Activated CD8-positive, alpha-beta memory T cell treated with anti-CD3 and anti-CD28 coated beads for 36 hours (primary cell): ENCODE results near the gene EYA2. TPM values are rescaled to one million over a fixed set of nuclear protein-coding genes. Genes with fewer than 3 reads are reported as not detected.
"Not testable (repeated sequence)": the region's sequence is repeated elsewhere in the genome, so short reads cannot be mapped to it uniquely, and the experiment has no call there.

Source experiments
- CTCF ChIA-PET: fragments of 350-600 bp; sonication (Branson Sonifier 250); formaldehyde crosslinking; loops from one replicate; lab custom pipeline; 2021; ENCODE audit warnings: antibody characterized with exemption; lab: Charles Lee
- POLR2A ChIA-PET: fragments of 350-600 bp; sonication (Branson Sonifier 250); formaldehyde crosslinking; loops from one replicate; lab custom pipeline; 2021; ENCODE audit warnings: antibody characterized with exemption; lab: Charles Lee
- total RNA-seq, 2 experiments: library from RNA; stranded (reverse); gene quantifications; one replicate each; pipeline ENCODE4 v1.2.3, GENCODE V29; 2021

The EYA2 gene
- total RNA-seq, 2 experiments from 2014 or later = not detected

DNA sequence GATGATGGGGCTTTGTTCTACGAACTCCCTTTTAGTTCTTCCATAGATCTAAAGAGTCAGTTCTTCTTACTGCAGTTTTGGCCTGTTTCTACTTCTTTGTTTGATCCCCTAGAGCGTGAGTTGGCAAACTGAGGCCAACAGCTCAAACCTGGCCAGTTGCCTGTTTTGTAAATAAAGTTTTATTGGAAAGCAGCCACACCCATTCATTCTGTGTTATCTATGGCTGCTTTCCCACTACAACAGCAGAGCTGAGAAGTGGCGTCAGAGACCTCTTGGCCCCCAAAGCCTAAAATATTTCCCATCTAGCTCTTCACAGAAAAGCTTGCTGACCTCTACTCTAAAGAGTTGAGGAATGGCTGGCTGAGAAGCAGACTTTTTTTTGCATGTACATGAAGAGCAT lies 52.2 kb downstream of the EYA2 start:
- ChIA-PET CTCF (no interaction called here), POLR2A (no interaction called here)

GRCh38 chr20:46948081-46948480 lies 53.4 kb downstream of the EYA2 start:
- ChIA-PET POLR2A (no interaction called here), CTCF (no interaction called here)

GRCh38 chr20:46951405-46951804 lies 56.8 kb downstream of the EYA2 start:
- CTCF ChIA-PET = no interaction called here
- POLR2A ChIA-PET = no interaction called here

DNA sequence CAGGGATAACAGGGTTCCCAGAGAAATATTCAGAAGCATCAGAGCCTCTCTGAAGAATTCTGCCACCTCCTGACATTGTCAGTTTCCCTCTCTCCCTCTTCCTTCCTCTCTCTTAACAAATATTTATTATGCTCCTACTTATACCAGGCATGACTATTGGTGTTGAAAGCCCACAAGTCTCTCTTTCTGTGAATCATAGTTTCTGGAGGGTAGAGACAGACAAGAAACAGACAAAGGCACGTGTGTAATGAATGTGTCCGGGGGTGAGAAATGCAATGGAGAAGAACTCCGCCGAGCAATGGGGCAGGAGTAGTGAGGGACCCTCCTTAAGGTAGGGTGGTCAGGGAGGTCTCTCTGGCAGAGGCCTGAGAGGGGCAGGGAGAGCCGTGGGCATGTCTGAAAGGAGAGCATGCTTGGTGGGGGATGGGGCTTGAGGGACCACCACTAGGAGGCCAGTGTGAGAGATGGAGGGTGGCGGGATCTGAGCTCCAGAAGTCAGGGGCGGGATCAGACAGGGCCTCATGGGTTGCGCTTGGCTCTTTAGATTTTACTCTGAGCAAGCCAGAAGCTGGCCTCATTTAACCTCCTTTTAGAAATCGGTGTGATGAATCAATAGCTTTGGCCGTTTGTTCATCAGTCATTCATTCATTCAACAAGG lies 57.3 kb downstream of the EYA2 start:
- POLR2A ChIA-PET = no interaction called here
- CTCF ChIA-PET = no interaction called here

GRCh38 chr20:46953596-46953995 lies 59.0 kb downstream of the EYA2 start:
- ChIA-PET CTCF (no interaction called here), POLR2A (no interaction called here)

- ChIA-PET CTCF (no interaction called here), POLR2A (no interaction called here)
These were observed 59.9 kb downstream of the EYA2 start for GRCh38 chr20:46954490-46955038.

DNA sequence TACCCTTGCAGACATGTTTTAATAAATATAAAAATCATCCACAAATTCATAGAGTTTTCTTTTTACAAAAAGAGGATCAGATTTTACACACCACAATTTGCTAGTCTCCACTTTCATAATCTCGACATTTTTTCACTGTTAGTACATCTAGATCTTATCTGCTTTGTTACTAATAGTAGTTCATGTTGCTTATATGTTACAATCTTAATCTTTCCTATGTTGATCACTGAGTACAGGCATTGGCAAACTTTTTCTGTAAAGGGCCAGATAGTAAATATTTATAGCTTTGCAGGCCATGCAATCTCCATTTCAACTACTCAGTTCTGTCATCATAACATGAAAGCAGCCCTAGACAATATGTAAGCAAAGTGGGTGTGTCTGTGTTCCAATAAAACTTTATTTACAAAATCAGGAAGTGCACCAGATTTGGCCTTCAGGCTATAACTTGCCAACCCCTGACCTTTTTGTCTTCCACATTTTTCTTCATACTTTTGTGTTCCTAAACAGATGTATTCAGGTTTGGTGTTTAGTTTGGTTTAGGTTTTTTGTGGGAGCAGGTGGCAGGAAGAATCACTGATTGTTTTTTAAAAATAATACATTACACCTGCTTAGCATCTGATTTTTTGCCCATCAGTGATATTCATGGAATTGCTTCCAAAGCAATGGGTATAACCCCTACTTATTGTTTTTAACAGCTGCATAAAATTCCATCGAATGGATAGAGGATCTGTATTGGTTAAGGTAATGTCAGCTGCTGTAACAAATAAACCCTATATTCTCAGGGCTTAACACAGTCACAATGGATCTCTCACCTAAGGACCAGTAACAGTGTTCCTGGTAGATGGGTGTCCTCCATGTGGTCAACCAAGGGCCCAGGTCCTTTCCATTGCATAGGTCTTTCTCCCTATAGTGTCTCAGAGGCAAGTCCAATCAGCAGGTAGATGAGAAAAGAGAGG lies 61.2 kb downstream of the EYA2 start:
- ChIA-PET POLR2A (no interaction called here), CTCF (no interaction called here)

DNA sequence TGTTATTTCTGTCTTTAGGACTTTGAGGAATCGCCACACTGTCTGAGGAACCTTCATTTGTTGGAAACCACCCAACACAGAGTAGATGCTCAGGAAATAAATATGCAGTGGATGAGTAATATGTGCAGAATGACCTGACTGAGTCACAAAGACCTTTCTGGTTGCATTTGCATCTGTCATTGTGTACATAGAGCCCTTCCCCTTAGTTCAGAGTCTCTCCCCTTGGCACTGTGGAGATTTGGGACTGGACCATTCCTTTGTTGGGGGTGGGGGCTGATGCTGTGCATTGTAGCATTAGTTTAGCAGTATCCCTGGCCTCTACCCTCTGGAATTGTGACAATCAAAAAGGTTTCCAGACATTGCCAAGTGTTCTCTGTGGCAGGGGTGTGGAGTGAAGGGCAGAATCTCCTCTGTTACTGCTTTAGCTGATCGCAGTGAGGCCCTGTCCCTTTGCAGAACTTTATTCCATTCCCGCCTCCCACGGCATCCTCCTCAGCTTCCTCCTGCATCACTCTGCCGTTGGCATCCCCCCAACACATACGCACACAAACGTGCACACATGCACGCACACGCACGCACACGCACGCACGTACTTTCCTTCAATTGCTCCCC lies 64.5 kb downstream of the EYA2 start:
- ChIA-PET CTCF (interaction anchor here (0.6 kb wide), 1 partner anchor 114 kb away, joined by 3 read pairs; no protein-coding TSS in a partner anchor), POLR2A (no interaction called here)

DNA sequence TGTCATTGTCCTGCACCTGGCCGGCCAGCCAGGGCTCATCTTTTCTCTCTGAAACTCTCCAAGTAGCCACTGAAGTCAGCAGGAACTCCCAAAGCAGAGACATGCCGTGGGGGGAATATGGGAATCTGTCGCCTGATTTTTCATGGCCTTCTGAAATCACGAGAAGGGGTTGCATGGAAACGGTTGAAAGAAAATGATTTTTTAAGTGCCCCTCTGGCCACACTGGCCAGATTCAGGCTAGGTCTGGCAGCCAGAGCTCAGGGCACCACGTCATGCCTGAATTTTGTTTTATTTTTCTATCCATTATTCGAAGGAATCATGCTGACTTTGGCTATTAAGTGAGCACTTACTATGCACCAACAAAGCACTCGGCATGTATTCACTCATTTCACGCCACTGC lies 65.2 kb downstream of the EYA2 start:
- CTCF ChIA-PET = interaction anchor here (0.6 kb wide), 1 partner anchor 114 kb away, joined by 3 read pairs; no protein-coding TSS in a partner anchor
- POLR2A ChIA-PET = no interaction called here

DNA sequence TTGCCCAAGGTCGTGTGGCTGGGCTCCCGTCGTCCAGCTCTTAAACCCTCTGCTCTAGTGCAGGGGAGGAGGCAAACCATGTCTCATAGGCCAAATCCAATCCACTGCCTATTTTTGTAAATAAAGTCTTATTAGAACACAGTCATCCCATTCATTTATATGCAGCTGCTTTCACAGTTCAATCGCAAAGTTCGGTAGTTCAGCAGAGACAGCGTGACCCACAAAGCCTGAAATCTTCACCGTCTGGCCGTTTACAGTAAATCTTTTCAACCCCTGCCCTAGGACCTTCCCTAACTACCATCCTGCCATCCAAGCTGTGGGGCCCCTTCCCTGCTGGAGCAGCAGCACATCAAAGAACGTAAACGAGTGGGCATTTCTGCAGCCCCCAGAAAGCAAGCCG lies 65.9 kb downstream of the EYA2 start:
- POLR2A ChIA-PET = no interaction called here
- CTCF ChIA-PET = no interaction called here

DNA sequence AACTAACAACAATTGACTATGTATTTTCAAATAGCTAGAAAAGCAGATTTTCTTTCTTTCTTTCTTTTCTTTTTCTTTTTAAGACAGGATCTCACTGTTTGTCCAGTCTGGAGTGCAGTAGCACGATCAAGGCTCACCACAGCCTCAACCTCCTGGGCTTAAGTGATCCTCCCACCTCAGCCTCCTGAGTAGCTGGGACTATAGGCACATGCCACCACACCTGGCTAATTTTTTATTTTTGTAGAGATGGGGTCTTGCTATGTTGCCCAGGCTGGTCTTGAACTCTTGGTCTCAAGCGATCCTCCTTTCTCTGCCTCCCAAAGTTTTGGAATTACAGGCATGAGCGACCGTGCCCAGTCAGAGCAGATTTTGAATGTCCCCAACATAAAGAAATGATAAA lies 67.3 kb downstream of the EYA2 start:
- CTCF ChIA-PET, POLR2A ChIA-PET: not testable (repeated sequence)

DNA sequence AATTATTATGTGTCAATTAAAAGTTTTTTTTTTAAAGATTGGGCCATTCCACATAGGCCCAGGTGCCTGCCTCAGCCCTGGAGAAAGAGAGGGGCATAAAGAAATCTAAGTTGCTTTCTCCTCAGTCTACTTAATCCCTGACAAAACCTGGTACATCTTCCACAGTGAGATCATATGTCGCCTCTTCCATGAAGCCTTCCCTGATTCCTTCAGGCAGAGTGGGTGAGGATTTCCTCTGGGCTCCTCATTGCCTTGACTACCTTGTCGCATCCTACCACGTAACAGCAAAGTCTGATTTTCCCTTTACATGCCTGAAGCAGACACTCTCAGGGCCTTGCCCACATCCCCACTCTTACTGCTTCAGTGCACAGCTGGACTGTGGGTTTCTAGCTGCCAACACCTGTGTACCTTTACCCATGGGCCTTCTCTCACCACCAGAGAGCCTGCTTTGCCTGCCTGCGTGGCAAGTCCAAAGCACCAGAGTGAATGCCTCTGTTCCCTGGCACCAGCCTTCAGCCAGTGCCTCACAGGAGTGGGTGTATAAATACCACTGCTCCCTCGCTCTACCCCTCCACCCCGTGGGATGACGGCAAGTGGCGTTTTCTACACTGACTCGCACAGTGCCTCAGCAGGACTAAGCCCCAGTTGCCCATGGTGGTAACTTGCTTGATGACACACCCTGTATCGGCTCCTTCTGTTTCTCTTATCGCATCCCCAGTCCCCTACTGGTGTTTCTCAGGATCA lies 68.0 kb downstream of the EYA2 start:
- POLR2A ChIA-PET = no interaction called here
- CTCF ChIA-PET = no interaction called here

- ChIA-PET CTCF (no interaction called here), POLR2A (no interaction called here)
These were observed 68.5 kb downstream of the EYA2 start for GRCh38 chr20:46963196-46963529.

DNA sequence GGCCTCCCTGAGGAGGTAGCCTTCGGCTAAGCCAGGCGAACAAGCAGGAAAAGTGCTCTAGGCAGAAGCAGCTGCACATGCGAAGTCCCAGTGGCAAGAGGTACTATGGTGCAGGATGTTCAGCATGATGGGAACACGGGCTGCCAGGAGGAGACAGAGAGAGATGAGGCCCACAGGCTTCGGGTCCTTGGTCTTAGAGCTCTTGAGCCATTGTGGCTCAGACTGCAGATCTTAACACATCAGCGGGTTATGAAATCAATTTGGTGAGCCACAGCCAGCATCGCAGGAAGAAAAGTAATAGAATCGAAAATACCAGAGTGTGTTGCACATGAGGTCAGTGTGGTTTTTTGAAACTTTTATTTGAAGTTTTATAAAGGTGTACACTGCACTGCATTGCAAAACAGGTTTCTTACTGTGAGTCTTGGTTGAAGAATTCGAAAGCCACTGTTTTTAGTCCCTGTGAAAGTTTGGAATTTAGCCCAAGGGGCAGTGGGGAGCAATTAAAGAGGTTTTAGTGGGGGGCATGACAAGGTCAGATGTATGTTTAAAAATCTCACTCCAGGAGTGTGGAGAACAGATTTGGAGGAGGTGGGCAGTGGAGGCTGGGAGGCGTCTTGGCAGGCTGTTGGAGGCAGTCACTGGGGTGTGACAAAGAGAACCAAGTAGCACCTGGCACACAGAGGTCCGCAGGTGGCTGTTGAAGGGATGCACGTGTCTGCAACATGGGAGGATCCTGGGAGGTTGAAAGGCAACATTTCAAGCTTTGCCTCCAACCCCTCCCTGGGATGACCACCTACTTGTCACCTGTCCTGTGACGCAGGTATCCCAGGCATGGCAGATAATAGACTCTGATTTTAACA lies 69.3 kb downstream of the EYA2 start:
- CTCF ChIA-PET = no interaction called here
- POLR2A ChIA-PET = no interaction called here

DNA sequence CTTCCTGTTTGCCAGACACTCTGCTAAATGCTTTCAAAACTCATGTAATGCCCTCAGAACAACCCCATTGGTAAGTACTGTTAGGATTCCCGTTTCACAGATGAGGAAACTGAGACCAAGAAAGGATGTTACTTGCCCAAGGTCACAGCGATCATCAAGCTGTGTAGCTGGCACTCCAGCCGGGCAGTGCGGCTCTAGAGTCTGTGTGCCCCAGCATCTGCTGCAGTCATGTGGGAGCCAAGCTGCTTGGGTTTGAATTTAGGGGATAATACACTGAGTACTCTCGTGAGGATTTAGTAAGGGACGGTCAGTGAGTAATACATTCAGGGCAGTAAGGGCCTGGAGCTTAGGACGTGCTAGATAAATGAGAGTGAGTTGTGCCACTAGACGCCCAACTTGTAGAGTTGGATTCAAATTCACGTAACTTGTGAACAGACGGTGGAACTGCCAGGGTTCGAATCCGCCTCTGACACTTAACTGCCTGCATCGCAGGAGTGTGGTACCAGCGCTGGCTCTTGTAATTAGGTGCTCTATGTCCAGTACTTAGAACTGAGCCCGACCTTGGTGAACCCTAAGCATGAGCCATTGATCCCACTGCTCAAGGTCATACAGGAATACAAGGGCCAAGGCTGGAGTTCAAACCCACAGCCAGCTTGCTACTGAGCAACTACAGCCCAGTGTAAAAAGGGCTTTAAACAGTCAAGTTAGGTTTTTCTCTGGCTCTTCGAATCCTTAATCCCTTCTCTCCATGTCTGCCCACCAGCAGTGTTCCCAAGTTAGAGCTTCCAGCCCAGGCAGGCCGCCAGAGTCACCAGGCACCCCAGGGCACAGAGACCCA lies 70.2 kb downstream of the EYA2 start:
- POLR2A ChIA-PET = no interaction called here
- CTCF ChIA-PET = no interaction called here

DNA sequence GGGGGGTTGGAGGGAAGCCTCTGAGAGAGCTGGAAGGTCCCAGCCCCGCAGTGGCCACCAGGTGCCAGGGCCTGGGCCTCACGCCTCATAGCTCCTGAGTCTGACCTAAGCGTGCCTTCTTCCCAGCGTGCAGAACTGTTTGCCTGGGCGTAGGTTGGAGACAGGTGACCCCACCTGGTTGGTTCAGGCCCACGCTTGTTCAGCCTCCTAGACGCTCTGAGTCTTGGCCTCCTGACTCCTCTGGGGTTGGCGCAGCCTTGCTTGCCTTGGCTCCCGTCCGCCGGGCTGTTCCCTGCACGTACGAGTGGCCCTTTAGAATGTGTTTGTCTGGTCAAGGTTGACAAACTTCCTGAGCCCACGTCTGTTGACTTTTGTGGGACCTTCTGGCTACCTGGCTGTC lies 70.8 kb downstream of the EYA2 start:
- CTCF ChIA-PET = no interaction called here
- POLR2A ChIA-PET = no interaction called here

DNA sequence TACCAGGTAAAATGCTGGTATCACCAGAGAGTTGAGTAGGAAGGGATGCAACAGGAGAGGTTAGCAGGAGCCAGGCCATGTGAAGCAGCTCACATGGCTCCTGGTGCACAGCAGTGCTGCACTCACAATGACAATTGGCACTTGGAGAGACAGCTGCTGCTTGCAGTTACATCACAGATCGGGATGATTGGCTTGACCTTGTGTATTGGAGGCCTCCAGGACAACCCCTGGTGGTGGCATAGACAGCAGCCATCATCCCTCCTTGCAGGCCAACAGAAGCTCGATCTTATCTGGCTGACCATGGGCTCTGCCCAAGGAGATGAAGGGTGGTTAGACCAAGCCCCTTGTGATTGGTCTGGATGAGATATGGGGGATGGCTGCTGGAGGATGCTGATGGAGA lies 73.0 kb downstream of the EYA2 start:
- CTCF ChIA-PET = no interaction called here
- POLR2A ChIA-PET = no interaction called here
